Measurements from ENCODE around the gene RASA2.

GRCh38 chr3:141456301-141456625 lies 30.6 kb upstream of the RASA2 start:
- TF ChIP-seq POLR2AphosphoS5 (IDR thresholded peaks at IDR 0.05; ENCODE audit: borderline replicate concordance, low read depth, low read length) (no peak), EZH2 (IDR thresholded peaks at IDR 0.05) (no peak), FOXP2 (optimal IDR thresholded peaks at IDR 0.05; ENCODE audit: control extremely low read depth, extremely low read length, insufficient read depth) (no peak)

Data from SK-N-MC (cell line).